ENCODE results near the gene MRPL10. TPM values are rescaled to one million over a fixed set of nuclear protein-coding genes. Genes with fewer than 3 reads are reported as not detected.

MRPL10 gene
- total RNA-seq, 1 experiment from 2014 or later: 67.2 TPM

DNA sequence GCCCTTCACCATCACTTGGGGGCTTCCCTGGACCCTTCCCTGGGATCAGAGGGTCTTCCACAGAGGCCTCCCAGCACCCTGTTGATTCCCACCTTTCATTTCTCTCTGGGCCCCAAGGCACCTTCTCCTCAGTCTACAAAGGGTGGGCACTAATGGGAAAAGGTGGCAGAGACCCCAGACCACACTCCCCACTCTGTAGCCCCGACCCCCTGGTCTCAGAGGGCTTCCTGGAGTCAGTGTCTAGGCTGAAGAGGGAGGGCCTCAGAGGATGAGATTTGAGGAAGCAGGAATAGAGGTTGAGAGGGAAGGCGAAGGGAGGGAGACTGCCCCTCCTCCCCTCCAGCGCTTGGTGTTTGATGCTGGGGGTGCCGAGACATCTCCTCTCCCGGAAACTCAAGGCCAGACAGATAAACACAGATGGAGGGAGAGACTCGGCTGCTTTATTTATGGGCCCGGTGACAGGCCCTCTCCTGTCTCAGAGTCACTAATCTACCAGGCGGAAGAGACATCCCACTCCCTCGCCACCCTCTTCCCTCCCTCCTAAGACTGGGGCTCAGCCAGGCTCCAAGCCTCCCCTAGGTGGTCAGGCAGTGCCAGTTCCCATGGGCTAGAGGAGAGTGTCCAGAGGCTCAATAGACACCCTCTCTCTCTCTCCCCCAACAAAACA, 46.2 kb upstream of the MRPL10 start:
- no peak overlapping the region for H2BK20ac ChIP-seq (ENCODE audit: low read depth, low read length, poor library complexity, severe bottlenecking)
- H2BK12ac ChIP-seq (ENCODE audit: insufficient read length, low read depth, low read length): no peak overlapping the region
- H3K27ac ChIP-seq (ENCODE audit: insufficient read length, low read depth, low read length): no peak overlapping the region
- H2AK5ac ChIP-seq (ENCODE audit: insufficient read length, low read length): no peak overlapping the region
- H2BK5ac ChIP-seq (ENCODE audit: insufficient read length, low read length): no peak overlapping the region
- DNase-seq: no peak
- H3K18ac ChIP-seq (ENCODE audit: insufficient read length, low read depth, low read length): no peak overlapping the region
- no peaks in the 10 kb centered on the region for H3K9me3 ChIP-seq (ENCODE audit: control insufficient read depth, low read depth, low read length)
- H3K9ac ChIP-seq (ENCODE audit: extremely low read depth, insufficient read length, low read length): no peak overlapping the region
- Mint-ChIP-seq H3K27ac (no peak overlapping the region), H3K9me3 (no peaks in the 10 kb centered on the region), H3K36me3 (ENCODE audit: insufficient read depth in 1 of 3, low read depth in 3 of 3) (no peaks in the 10 kb centered on the region), H3K4me3 (no peak overlapping the region), H3K27me3 (ENCODE audit: low read depth) (peaks cover 56% of the 10 kb centered on the region), H3K4me1 (peaks cover 38 to 50% of the 10 kb centered on the region in 2 experiments)
- no peak overlapping the region for H3K23ac ChIP-seq (ENCODE audit: insufficient read length, low read depth, low read length)
- no peak overlapping the region for H3T11ph ChIP-seq (ENCODE audit: low read length)
- no peak overlapping the region for H4K91ac ChIP-seq (ENCODE audit: insufficient read length, low read depth, low read length)
- no peaks in the 10 kb centered on the region; the same call in 1 of the 2 replicates for H3K27me3 ChIP-seq (ENCODE audit: insufficient read depth, low read length)
- WGBS (ENCODE audit: extremely low coverage, insufficient read length, low lambda C conversion rate): no CpG with 5 or more reads among the region's 9 CpGs
- H3K14ac ChIP-seq (ENCODE audit: insufficient read depth, low read length): no peak overlapping the region
- H2BK120ac ChIP-seq (ENCODE audit: low read depth, low read length, poor library complexity, severe bottlenecking): no peak overlapping the region
- H2BK15ac ChIP-seq (ENCODE audit: low read depth, low read length): no peak overlapping the region
- H4K5ac ChIP-seq (ENCODE audit: insufficient read length, low read depth, low read length): no peak overlapping the region
- H3K4ac ChIP-seq (ENCODE audit: low read depth, low read length): no peak overlapping the region
- peaks cover 4% of the 10 kb centered on the region for H3K23me2 ChIP-seq (ENCODE audit: insufficient read length, low read depth, low read length, poor library complexity, severe bottlenecking)
- H3K4me1 ChIP-seq (ENCODE audit: insufficient read depth, low read length): peaks cover 7% of the 10 kb centered on the region; the same call in 1 of the 2 replicates
- TF ChIP-seq, protein P1, sequence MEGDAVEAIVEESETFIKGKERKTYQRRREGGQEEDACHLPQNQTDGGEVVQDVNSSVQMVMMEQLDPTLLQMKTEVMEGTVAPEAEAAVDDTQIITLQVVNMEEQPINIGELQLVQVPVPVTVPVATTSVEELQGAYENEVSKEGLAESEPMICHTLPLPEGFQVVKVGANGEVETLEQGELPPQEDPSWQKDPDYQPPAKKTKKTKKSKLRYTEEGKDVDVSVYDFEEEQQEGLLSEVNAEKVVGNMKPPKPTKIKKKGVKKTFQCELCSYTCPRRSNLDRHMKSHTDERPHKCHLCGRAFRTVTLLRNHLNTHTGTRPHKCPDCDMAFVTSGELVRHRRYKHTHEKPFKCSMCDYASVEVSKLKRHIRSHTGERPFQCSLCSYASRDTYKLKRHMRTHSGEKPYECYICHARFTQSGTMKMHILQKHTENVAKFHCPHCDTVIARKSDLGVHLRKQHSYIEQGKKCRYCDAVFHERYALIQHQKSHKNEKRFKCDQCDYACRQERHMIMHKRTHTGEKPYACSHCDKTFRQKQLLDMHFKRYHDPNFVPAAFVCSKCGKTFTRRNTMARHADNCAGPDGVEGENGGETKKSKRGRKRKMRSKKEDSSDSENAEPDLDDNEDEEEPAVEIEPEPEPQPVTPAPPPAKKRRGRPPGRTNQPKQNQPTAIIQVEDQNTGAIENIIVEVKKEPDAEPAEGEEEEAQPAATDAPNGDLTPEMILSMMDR (conservative IDR thresholded peaks at IDR 0.05): no peak
- H3K4me2 ChIP-seq (ENCODE audit: insufficient read depth, insufficient read length, low read length): no peak overlapping the region
- H3K56ac ChIP-seq (ENCODE audit: insufficient read length, low read depth, low read length): no peak overlapping the region
- no peaks in the 10 kb centered on the region for H3K79me2 ChIP-seq (ENCODE audit: insufficient read depth, low read length)
- no peaks in the 10 kb centered on the region for H3K79me1 ChIP-seq (ENCODE audit: insufficient read depth, low read depth, low read length, poor library complexity, severe bottlenecking)
- no peaks in the 10 kb centered on the region for H4K20me1 ChIP-seq (ENCODE audit: control insufficient read depth, insufficient read depth, insufficient read length)
- H2AFZ ChIP-seq (ENCODE audit: low read length): no peak overlapping the region
- no peak overlapping the region for H4K8ac ChIP-seq (replicated peaks; ENCODE audit: insufficient read length, low read depth, low read length)

Data from H9 (cell line).